ENCODE measurements around the gene KRTAP6-2. TPM values are rescaled to one million over a fixed set of nuclear protein-coding genes. Genes with fewer than 3 reads are reported as not detected.

KRTAP6-2 gene
- total and polyA plus RNA-seq, 7 experiments from 2014 or later: not detected

- H3K4me3 ChIP-seq (ENCODE audit: low read length): no peak overlapping the region
- H3K27ac ChIP-seq (ENCODE audit: low read depth, low read length): no peak overlapping the region
- no peaks in the 10 kb centered on the region for H3K36me3 ChIP-seq (ENCODE audit: control insufficient read depth in 2 of 3, insufficient read depth in 3 of 3, low read length in 3 of 3)
- ChIA-PET POLR2A (no interaction called here), CTCF (no interaction called here)
- ATAC-seq (no peak), DNase-seq (no peak)
- Mint-ChIP-seq H3K4me1 (no peaks in the 10 kb centered on the region), H3K9me3 (peaks cover 0 to 4% (median 0%) of the 10 kb centered on the region in 11 donors), H3K27me3 (peaks cover 0 to 2% (median 0%) of the 10 kb centered on the region in 5 donors), H3K4me3 (no peak overlapping the region), H3K27ac (no peak overlapping the region), H3K36me3 (no peaks in the 10 kb centered on the region)
- no peaks in the 10 kb centered on the region for H3K27me3 ChIP-seq (ENCODE audit: control insufficient read depth in 2 of 2, insufficient read depth in 2 of 2, low read length in 2 of 2)
- intact Hi-C loops (cut with micrococcal nuclease): no loop called here
- no peaks in the 10 kb centered on the region for H3K4me1 ChIP-seq (ENCODE audit: control insufficient read depth in 2 of 2, insufficient read depth in 2 of 2, low read length in 2 of 2)
- no peaks in the 10 kb centered on the region for H3K9me3 ChIP-seq (ENCODE audit: control insufficient read depth in 2 of 3, low read length in 3 of 3)
These were observed 19.4 kb downstream of the KRTAP6-2 start for GRCh38 chr21:30579346-30579745.

DNA sequence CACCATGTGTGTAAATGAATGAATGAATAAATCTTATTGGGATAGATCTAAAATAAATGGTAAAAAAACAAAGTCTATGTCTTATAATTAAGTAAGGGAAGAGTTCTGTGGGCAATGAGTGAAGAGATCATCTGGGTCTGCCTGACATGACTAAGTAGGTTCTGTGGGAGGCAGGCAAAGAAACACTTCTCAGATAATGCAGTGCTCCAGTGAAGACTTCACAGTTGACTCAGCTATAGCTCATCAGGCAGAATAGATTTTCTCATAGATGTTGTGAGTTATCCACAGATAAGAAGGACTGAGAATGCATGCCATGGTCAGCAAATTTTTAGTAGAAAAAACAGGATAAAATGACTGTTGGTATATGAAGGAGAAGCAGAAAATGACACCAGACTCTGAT is 20.9 kb downstream of the KRTAP6-2 start:
- DNase-seq (no peak), ATAC-seq (no peak)
- Mint-ChIP-seq H3K9me3 (peaks cover 0 to 5% (median 0%) of the 10 kb centered on the region in 11 donors), H3K36me3 (no peaks in the 10 kb centered on the region), H3K4me3 (no peak overlapping the region), H3K27me3 (no peaks in the 10 kb centered on the region), H3K4me1 (no peaks in the 10 kb centered on the region), H3K27ac (no peak overlapping the region)
- ChIA-PET POLR2A (no interaction called here), CTCF (no interaction called here)
- Histone ChIP-seq H3K4me1 (ENCODE audit: control insufficient read depth in 2 of 2, insufficient read depth in 2 of 2, low read length in 2 of 2) (no peaks in the 10 kb centered on the region), H3K36me3 (ENCODE audit: control insufficient read depth in 2 of 3, insufficient read depth in 3 of 3, low read length in 3 of 3) (no peaks in the 10 kb centered on the region), H3K27me3 (ENCODE audit: control insufficient read depth in 2 of 2, insufficient read depth in 2 of 2, low read length in 2 of 2) (no peaks in the 10 kb centered on the region), H3K27ac (ENCODE audit: low read depth, low read length) (no peak overlapping the region), H3K4me3 (ENCODE audit: low read length) (no peak overlapping the region), H3K9me3 (ENCODE audit: control insufficient read depth in 2 of 3, low read length in 3 of 3) (no peaks in the 10 kb centered on the region)
- intact Hi-C loops (cut with micrococcal nuclease): no loop called here

- Mint-ChIP-seq H3K27ac (no peak overlapping the region), H3K4me3 (no peak overlapping the region), H3K9me3 (peaks cover 0 to 5% (median 0%) of the 10 kb centered on the region in 11 donors), H3K27me3 (peaks cover 0 to 5% (median 3%) of the 10 kb centered on the region in 5 donors), H3K4me1 (no peaks in the 10 kb centered on the region), H3K36me3 (no peaks in the 10 kb centered on the region)
- POLR2A ChIA-PET: no interaction called here
- intact Hi-C loops (cut with micrococcal nuclease): no loop called here
- no peaks in the 10 kb centered on the region for H3K4me1 ChIP-seq (ENCODE audit: control insufficient read depth in 2 of 2, insufficient read depth in 2 of 2, low read length in 2 of 2)
- no peaks in the 10 kb centered on the region for H3K27me3 ChIP-seq (ENCODE audit: control insufficient read depth in 2 of 2, insufficient read depth in 2 of 2, low read length in 2 of 2)
- no peak overlapping the region for H3K27ac ChIP-seq (ENCODE audit: low read depth, low read length)
- DNase-seq (no peak), ATAC-seq (no peak)
- H3K4me3 ChIP-seq (ENCODE audit: low read length): no peak overlapping the region
- CTCF ChIA-PET: no interaction called here
- no peaks in the 10 kb centered on the region for H3K36me3 ChIP-seq (ENCODE audit: control insufficient read depth in 2 of 3, insufficient read depth in 3 of 3, low read length in 3 of 3)
- H3K9me3 ChIP-seq (ENCODE audit: control insufficient read depth in 2 of 3, low read length in 3 of 3): no peaks in the 10 kb centered on the region
These were observed 31.1 kb downstream of the KRTAP6-2 start for GRCh38 chr21:30567617-30568016.

- no peak for ATAC-seq
- Histone ChIP-seq H3K27ac (ENCODE audit: low read depth, low read length) (no peak overlapping the region), H3K4me1 (ENCODE audit: control insufficient read depth in 2 of 2, insufficient read depth in 2 of 2, low read length in 2 of 2) (no peaks in the 10 kb centered on the region), H3K36me3 (ENCODE audit: control insufficient read depth in 2 of 3, insufficient read depth in 3 of 3, low read length in 3 of 3) (no peaks in the 10 kb centered on the region), H3K4me3 (ENCODE audit: low read length) (no peak overlapping the region), H3K27me3 (ENCODE audit: control insufficient read depth in 2 of 2, insufficient read depth in 2 of 2, low read length in 2 of 2) (no peaks in the 10 kb centered on the region), H3K9me3 (ENCODE audit: control insufficient read depth in 2 of 3, low read length in 3 of 3) (no peaks in the 10 kb centered on the region)
- ChIA-PET POLR2A (no interaction called here), CTCF (no interaction called here)
- Mint-ChIP-seq H3K27ac (no peak overlapping the region), H3K4me3 (no peak overlapping the region), H3K4me1 (no peaks in the 10 kb centered on the region), H3K9me3 (peaks cover 0 to 5% (median 0%) of the 10 kb centered on the region in 11 donors), H3K36me3 (no peaks in the 10 kb centered on the region), H3K27me3 (peaks cover 1 to 5% (median 3%) of the 10 kb centered on the region in 5 donors)
- intact Hi-C loops (cut with micrococcal nuclease): no loop called here
- DNase-seq: no peak
These were observed 35.1 kb downstream of the KRTAP6-2 start for GRCh38 chr21:30563630-30564029.

DNA sequence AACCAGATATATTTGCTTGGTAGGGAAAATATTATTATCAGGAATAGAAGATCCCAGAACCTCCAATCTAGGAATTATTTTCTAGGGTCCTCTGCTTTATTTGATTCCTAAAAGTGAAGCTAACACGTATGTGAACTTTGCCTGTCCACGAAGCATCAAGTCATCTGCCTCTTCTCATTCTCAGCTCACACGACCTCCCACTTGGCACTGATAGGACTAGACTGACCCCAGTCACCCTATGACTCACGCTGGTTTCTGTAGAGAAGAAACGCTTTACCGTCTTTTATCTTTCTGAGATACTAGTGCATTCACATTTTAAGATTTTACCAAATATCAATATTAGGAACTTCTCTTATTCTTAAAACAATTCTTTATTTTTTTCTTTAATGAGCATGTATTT is 35.6 kb downstream of the KRTAP6-2 start:
- ChIA-PET CTCF (no interaction called here), POLR2A (no interaction called here)
- H3K4me1 ChIP-seq (ENCODE audit: control insufficient read depth in 2 of 2, insufficient read depth in 2 of 2, low read length in 2 of 2): no peaks in the 10 kb centered on the region
- no peak overlapping the region for H3K4me3 ChIP-seq (ENCODE audit: low read length)
- Mint-ChIP-seq H3K4me1 (no peaks in the 10 kb centered on the region), H3K4me3 (no peak overlapping the region), H3K27ac (no peak overlapping the region), H3K27me3 (peaks cover 0 to 5% (median 3%) of the 10 kb centered on the region in 5 donors), H3K36me3 (no peaks in the 10 kb centered on the region), H3K9me3 (peaks cover 0 to 5% (median 0%) of the 10 kb centered on the region in 11 donors)
- intact Hi-C loops (cut with micrococcal nuclease): no loop called here
- H3K9me3 ChIP-seq (ENCODE audit: control insufficient read depth in 2 of 3, low read length in 3 of 3): no peaks in the 10 kb centered on the region
- no peaks in the 10 kb centered on the region for H3K36me3 ChIP-seq (ENCODE audit: control insufficient read depth in 2 of 3, insufficient read depth in 3 of 3, low read length in 3 of 3)
- no peak for DNase-seq
- no peaks in the 10 kb centered on the region for H3K27me3 ChIP-seq (ENCODE audit: control insufficient read depth in 2 of 2, insufficient read depth in 2 of 2, low read length in 2 of 2)
- ATAC-seq: no peak
- no peak overlapping the region for H3K27ac ChIP-seq (ENCODE audit: low read depth, low read length)

GRCh38 chr21:30561957-30562356 is 36.7 kb downstream of the KRTAP6-2 start:
- Mint-ChIP-seq H3K36me3 (no peaks in the 10 kb centered on the region), H3K4me3 (no peak overlapping the region), H3K27me3 (peaks cover 0 to 5% (median 3%) of the 10 kb centered on the region in 5 donors), H3K4me1 (no peaks in the 10 kb centered on the region), H3K27ac (no peak overlapping the region), H3K9me3 (peaks cover 0 to 5% (median 0%) of the 10 kb centered on the region in 11 donors)
- ChIA-PET POLR2A (no interaction called here), CTCF (no interaction called here)
- Histone ChIP-seq H3K36me3 (ENCODE audit: control insufficient read depth in 2 of 3, insufficient read depth in 3 of 3, low read length in 3 of 3) (no peaks in the 10 kb centered on the region), H3K27me3 (ENCODE audit: control insufficient read depth in 2 of 2, insufficient read depth in 2 of 2, low read length in 2 of 2) (no peaks in the 10 kb centered on the region), H3K27ac (ENCODE audit: low read depth, low read length) (no peak overlapping the region), H3K4me1 (ENCODE audit: control insufficient read depth in 2 of 2, insufficient read depth in 2 of 2, low read length in 2 of 2) (no peaks in the 10 kb centered on the region), H3K9me3 (ENCODE audit: control insufficient read depth in 2 of 3, low read length in 3 of 3) (no peaks in the 10 kb centered on the region), H3K4me3 (ENCODE audit: low read length) (no peak overlapping the region)
- ATAC-seq: no peak
- intact Hi-C loops (cut with micrococcal nuclease): no loop called here
- DNase-seq: no peak

DNA sequence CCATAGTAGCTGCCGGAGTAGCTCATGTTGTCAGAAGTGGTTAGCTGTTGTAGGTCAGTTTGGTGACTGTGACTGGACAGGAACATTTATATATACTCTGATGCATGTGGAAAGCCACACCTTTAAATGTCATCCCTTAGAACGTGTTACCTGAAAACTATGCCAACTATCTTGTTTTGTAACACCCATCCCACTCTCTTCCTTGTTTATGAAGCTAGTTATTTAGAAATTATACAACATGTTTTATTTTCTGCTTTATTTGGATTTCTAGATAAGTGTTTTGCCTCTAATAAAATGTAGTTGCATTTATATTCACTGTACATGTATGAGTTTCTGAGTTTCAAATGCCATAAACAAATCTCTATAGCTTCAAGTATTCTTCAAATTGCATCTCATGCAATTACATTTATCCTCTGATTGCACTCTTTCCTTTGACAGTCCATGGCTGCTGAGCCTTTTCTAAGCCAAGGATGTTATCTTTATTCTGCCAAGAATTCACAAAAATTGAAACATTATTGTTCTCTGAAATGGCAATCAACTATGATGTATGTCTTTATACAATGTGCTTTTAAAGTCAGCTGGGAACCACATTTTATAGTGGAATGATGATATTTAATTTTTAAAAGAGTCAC is 37.3 kb downstream of the KRTAP6-2 start, which contains the start of gene KRTAP19-7:
Gene KRTAP19-7 (minus strand): TSS at position 51 of the 632 bp plus-strand sequence. CDS start 25 bp downstream, at position 26.
- H3K4me1 ChIP-seq (ENCODE audit: control insufficient read depth in 2 of 2, insufficient read depth in 2 of 2, low read length in 2 of 2): no peaks in the 10 kb centered on the region
- POLR2A ChIA-PET: no interaction called here
- no peak for DNase-seq

More for the DNA sequence above, 37.3 kb downstream of the KRTAP6-2 start, which contains the start of gene KRTAP19-7:
- intact Hi-C loops (cut with micrococcal nuclease): no loop called here
- H3K4me1 Mint-ChIP-seq: no peaks in the 10 kb centered on the region
- Histone ChIP-seq H3K27me3 (ENCODE audit: control insufficient read depth in 2 of 2, insufficient read depth in 2 of 2, low read length in 2 of 2) (no peaks in the 10 kb centered on the region), H3K36me3 (ENCODE audit: control insufficient read depth in 2 of 3, insufficient read depth in 3 of 3, low read length in 3 of 3) (no peaks in the 10 kb centered on the region), H3K9me3 (ENCODE audit: control insufficient read depth in 2 of 3, low read length in 3 of 3) (no peaks in the 10 kb centered on the region), H3K4me3 (ENCODE audit: low read length) (no peak within 1 kb of the TSS), H3K27ac (ENCODE audit: low read depth, low read length) (no peak within 1 kb of the TSS)
- ATAC-seq: no peak
- CTCF ChIA-PET: no interaction called here
- H3K9me3 Mint-ChIP-seq: peaks cover 0 to 5% (median 0%) of the 10 kb centered on the region in 11 donors
- no peak within 1 kb of the TSS for H3K4me3 Mint-ChIP-seq
- no peak within 1 kb of the TSS for H3K27ac Mint-ChIP-seq
- no peaks in the 10 kb centered on the region for H3K36me3 Mint-ChIP-seq
- peaks cover 0 to 5% (median 3%) of the 10 kb centered on the region in 5 donors for H3K27me3 Mint-ChIP-seq

Data from naive thymus-derived CD4-positive, alpha-beta T cell (primary cell).